WTC11 (cell line): ENCODE data around the gene SLC38A1.
"Not testable (repeated sequence)": the region's sequence is repeated elsewhere in the genome, so short reads cannot be mapped to it uniquely, and the experiment has no call there.

Source experiments
- ESRRA ChIP-seq: sonication (generic); formaldehyde crosslinking; IDR thresholded peaks from 2 replicates; pipeline ENCODE4 v1.8.1; 2022; ENCODE audit warnings: mild to moderate bottlenecking, missing genetic modification reagents, borderline replicate concordance
- FOXJ3 ChIP-seq: sonication (generic); formaldehyde crosslinking; IDR thresholded peaks from 2 replicates; pipeline ENCODE4 v1.9.0; 2021; ENCODE audit warnings: missing genetic modification reagents, mild to moderate bottlenecking, borderline replicate concordance
- GABPB1 ChIP-seq: sonication (generic); formaldehyde crosslinking; IDR thresholded peaks from 2 replicates; pipeline ENCODE4 v1.8.1; 2023; ENCODE audit warnings: mild to moderate bottlenecking, missing genetic modification reagents
- JUN ChIP-seq: sonication (generic); formaldehyde crosslinking; IDR thresholded peaks from 2 replicates; pipeline ENCODE4 v1.8.0; 2023; ENCODE audit warnings: mild to moderate bottlenecking, missing genetic modification reagents
- NFYB ChIP-seq: sonication (generic); formaldehyde crosslinking; conservative IDR thresholded peaks from 2 replicates; pipeline ENCODE4 v1.8.0; 2022; ENCODE audit warnings: low read depth, missing genetic modification reagents
- ZNF416 ChIP-seq: fragments of 250-450 bp; sonication (Bioruptor Pico); IDR thresholded peaks from 2 replicates; pipeline ENCODE4 v1.9.0; 2021; ENCODE audit warnings: mild to moderate bottlenecking, inconsistent platforms
- ZNF512 ChIP-seq: sonication (generic); formaldehyde crosslinking; IDR thresholded peaks from 2 replicates; pipeline ENCODE4 v1.8.1; 2022; ENCODE audit warnings: missing genetic modification reagents, borderline replicate concordance
- TF ChIP-seq, protein P1 (sequence below): fragments of 200-600 bp; IDR thresholded peaks from 2 replicates; pipeline ENCODE4 v1.8.0; 2022; ENCODE audit warnings: antibody characterized with exemption
- TF ChIP-seq, protein P2 (sequence below): sonication (generic); formaldehyde crosslinking; IDR thresholded peaks from 2 replicates; pipeline ENCODE4 v1.8.0; 2022; ENCODE audit warnings: mild to moderate bottlenecking, missing genetic modification reagents
- TF ChIP-seq, protein P3 (sequence below): sonication (generic); formaldehyde crosslinking; IDR thresholded peaks from 2 replicates; pipeline ENCODE4 v1.8.0; 2022; ENCODE audit warnings: mild to moderate bottlenecking, missing genetic modification reagents
- TF ChIP-seq, protein P4 (sequence below): sonication (generic); formaldehyde crosslinking; IDR thresholded peaks from 2 replicates; pipeline ENCODE4 v1.8.1; 2023; ENCODE audit warnings: mild to moderate bottlenecking, missing genetic modification reagents, moderate library complexity

DNA sequence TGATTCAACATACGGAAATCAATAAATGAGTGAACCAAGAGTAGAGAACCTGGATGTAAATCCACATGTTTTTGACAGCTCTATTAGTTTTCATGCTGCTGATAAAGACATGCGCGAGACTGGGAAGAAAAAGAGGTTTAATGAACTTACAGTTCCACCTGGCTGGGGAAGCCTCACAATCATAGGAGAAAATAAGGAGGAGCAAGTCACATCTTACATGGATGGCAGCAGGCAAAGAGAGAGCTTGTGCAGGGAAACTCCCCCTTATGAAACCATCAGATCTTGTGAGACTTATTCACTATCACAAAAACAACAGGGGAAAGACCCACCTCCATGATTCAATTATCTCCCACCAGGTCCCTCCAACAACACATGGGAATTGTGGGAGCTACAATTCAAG, 23.1 kb upstream of the SLC38A1 start:
- TF ChIP-seq, protein P1, sequence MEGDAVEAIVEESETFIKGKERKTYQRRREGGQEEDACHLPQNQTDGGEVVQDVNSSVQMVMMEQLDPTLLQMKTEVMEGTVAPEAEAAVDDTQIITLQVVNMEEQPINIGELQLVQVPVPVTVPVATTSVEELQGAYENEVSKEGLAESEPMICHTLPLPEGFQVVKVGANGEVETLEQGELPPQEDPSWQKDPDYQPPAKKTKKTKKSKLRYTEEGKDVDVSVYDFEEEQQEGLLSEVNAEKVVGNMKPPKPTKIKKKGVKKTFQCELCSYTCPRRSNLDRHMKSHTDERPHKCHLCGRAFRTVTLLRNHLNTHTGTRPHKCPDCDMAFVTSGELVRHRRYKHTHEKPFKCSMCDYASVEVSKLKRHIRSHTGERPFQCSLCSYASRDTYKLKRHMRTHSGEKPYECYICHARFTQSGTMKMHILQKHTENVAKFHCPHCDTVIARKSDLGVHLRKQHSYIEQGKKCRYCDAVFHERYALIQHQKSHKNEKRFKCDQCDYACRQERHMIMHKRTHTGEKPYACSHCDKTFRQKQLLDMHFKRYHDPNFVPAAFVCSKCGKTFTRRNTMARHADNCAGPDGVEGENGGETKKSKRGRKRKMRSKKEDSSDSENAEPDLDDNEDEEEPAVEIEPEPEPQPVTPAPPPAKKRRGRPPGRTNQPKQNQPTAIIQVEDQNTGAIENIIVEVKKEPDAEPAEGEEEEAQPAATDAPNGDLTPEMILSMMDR, result not testable (repeated sequence)
- TF ChIP-seq JUN (CRISPR knock-in tag); NFYB (CRISPR knock-in tag); ZNF512 (CRISPR knock-in tag); ESRRA (CRISPR knock-in tag); GABPB1; ZNF416; FOXJ3 (CRISPR knock-in tag): not testable (repeated sequence)
- TF ChIP-seq, protein P2, sequence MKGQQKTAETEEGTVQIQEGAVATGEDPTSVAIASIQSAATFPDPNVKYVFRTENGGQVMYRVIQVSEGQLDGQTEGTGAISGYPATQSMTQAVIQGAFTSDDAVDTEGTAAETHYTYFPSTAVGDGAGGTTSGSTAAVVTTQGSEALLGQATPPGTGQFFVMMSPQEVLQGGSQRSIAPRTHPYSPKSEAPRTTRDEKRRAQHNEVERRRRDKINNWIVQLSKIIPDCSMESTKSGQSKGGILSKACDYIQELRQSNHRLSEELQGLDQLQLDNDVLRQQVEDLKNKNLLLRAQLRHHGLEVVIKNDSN, result not testable (repeated sequence)
- TF ChIP-seq, protein P3, sequence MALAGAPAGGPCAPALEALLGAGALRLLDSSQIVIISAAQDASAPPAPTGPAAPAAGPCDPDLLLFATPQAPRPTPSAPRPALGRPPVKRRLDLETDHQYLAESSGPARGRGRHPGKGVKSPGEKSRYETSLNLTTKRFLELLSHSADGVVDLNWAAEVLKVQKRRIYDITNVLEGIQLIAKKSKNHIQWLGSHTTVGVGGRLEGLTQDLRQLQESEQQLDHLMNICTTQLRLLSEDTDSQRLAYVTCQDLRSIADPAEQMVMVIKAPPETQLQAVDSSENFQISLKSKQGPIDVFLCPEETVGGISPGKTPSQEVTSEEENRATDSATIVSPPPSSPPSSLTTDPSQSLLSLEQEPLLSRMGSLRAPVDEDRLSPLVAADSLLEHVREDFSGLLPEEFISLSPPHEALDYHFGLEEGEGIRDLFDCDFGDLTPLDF, result not testable (repeated sequence)
- TF ChIP-seq, protein P4, sequence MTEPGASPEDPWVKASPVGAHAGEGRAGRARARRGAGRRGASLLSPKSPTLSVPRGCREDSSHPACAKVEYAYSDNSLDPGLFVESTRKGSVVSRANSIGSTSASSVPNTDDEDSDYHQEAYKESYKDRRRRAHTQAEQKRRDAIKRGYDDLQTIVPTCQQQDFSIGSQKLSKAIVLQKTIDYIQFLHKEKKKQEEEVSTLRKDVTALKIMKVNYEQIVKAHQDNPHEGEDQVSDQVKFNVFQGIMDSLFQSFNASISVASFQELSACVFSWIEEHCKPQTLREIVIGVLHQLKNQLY (CRISPR knock-in tag), result not testable (repeated sequence)
